ENCODE measurements around the gene AFAP1.

The AFAP1 gene

GRCh38 chr4:7829652-7830580 is 109.7 kb downstream of the AFAP1 start:
- TF ChIP-seq CTBP1 (IDR thresholded peaks at IDR 0.05; ENCODE audit: borderline replicate concordance) (no peak), SP1 (IDR thresholded peaks at IDR 0.05) (no peak), TARDBP (IDR thresholded peaks at IDR 0.05) (no peak), ELF4 (IDR thresholded peaks at IDR 0.05) (no peak), FOXM1 (IDR thresholded peaks at IDR 0.05; ENCODE audit: borderline replicate concordance) (no peak), NFRKB (IDR thresholded peaks at IDR 0.05) (no peak), SUZ12 (IDR thresholded peaks at IDR 0.05) (no peak), FOXA1 (IDR thresholded peaks at IDR 0.05) (no peak), BHLHE40 (IDR thresholded peaks at IDR 0.05; ENCODE audit: borderline replicate concordance) (no peak)
- TF ChIP-seq, protein P1, sequence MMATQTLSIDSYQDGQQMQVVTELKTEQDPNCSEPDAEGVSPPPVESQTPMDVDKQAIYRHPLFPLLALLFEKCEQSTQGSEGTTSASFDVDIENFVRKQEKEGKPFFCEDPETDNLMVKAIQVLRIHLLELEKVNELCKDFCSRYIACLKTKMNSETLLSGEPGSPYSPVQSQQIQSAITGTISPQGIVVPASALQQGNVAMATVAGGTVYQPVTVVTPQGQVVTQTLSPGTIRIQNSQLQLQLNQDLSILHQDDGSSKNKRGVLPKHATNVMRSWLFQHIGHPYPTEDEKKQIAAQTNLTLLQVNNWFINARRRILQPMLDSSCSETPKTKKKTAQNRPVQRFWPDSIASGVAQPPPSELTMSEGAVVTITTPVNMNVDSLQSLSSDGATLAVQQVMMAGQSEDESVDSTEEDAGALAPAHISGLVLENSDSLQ (IDR thresholded peaks at IDR 0.05), result no peak
- POLR2A ChIA-PET, result no interaction called here
- CTCF ChIA-PET, result interaction anchor here (0.8 to 2.0 kb wide), 3 partner anchors 14 to 1078 kb away, joined by 3 to 4 read pairs (median 3); no protein-coding TSS in a partner anchor
- DNase-seq (ENCODE audit: extremely low spot score), result no peak

DNA sequence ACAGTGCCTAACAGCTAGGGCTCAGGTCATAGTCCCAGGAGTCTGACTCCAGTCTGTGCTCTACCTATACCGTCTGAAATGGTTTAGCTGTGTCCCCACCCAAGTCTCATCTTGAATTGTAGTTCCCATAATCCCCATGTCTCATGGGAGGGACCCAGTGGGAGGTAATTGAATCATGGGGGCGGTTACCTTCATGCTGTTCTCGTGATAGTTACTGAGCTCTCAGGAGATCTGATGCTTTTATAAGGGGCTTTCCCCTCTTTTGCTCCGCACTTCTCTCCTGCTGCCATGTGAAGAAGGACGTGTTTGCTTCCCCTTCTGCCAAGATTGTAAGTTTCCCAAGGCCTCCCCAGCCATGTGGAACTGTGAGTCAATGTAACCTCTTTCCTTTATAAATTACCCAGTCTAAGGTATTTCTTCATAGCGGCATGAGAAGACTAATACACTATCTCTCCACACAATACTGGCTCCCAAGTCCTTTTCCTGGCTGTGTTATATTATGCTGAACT is 110.8 kb downstream of the AFAP1 start:
- CTCF ChIA-PET, result interaction anchor here (0.9 to 2.0 kb wide), 2 partner anchors 15 to 25 kb away, joined by 4 read pairs; no protein-coding TSS in a partner anchor

GRCh38 chr4:7828011-7828720 is 111.5 kb downstream of the AFAP1 start:
- CTCF ChIA-PET, result interaction anchor here (0.9 to 2.0 kb wide), 2 partner anchors 16 to 24 kb away, joined by 4 read pairs; no protein-coding TSS in a partner anchor

More for the DNA sequence above, 110.8 kb downstream of the AFAP1 start:
- no peak for DNase-seq (ENCODE audit: extremely low spot score)
- POLR2A ChIA-PET, result interaction anchor here (1.2 kb wide), 2 partner anchors 11 to 19 kb away, joined by 3 to 5 read pairs; no protein-coding TSS in a partner anchor
- no peak for TF ChIP-seq SP1 (IDR thresholded peaks at IDR 0.05)
- TF ChIP-seq FOXM1 (IDR thresholded peaks at IDR 0.05; ENCODE audit: borderline replicate concordance), result no peak
- TF ChIP-seq L3MBTL2 (conservative IDR thresholded peaks at IDR 0.05), result no peak
- no peak for TF ChIP-seq ELF4 (IDR thresholded peaks at IDR 0.05)
- no peak for TF ChIP-seq CTBP1 (IDR thresholded peaks at IDR 0.05; ENCODE audit: borderline replicate concordance)
- TF ChIP-seq FOXA1 (IDR thresholded peaks at IDR 0.05), result no peak
- no peak for TF ChIP-seq SUZ12 (IDR thresholded peaks at IDR 0.05)
- TF ChIP-seq ZNF384 (IDR thresholded peaks at IDR 0.05), result no peak
- no peak for TF ChIP-seq TARDBP (IDR thresholded peaks at IDR 0.05)
- TF ChIP-seq LEF1 (IDR thresholded peaks at IDR 0.05; ENCODE audit: borderline replicate concordance), result no peak
- no peak for TF ChIP-seq ARNT (IDR thresholded peaks at IDR 0.05)
- no peak for TF ChIP-seq BHLHE40 (IDR thresholded peaks at IDR 0.05; ENCODE audit: borderline replicate concordance)
- TF ChIP-seq, protein P1 (IDR thresholded peaks at IDR 0.05), result no peak
- no peak for TF ChIP-seq HDGF (IDR thresholded peaks at IDR 0.05; ENCODE audit: borderline replicate concordance)
- TF ChIP-seq NFRKB (IDR thresholded peaks at IDR 0.05), result no peak
- no peak for TF ChIP-seq FOXK2 (IDR thresholded peaks at IDR 0.05)

DNA sequence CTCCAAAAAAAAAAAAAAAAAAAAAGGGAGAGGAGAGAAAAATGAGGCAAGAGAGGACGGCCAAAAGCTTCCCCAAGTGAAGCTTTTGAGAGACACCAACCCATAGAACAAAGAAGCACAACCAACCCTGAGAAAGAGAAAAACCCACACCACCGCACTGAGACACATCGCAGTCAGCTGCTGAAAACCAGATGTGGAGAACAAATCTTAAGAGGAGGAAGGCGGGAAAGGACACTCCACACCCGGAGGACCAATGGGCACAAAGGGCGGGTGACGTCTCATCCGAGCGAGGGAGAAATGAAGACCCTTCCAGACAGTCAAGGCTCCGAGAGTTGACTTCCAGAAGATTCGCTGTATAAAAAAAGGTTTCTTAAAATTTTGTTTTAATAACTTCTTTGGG is 112.1 kb downstream of the AFAP1 start:
- ChIA-PET CTCF (interaction anchor here (0.9 to 2.0 kb wide), 2 partner anchors 17 to 25 kb away, joined by 3 to 4 read pairs; no protein-coding TSS in a partner anchor), POLR2A (no interaction called here)
- no peak for DNase-seq (ENCODE audit: extremely low spot score)
- TF ChIP-seq SP1 (IDR thresholded peaks at IDR 0.05) (no peak), SUZ12 (IDR thresholded peaks at IDR 0.05) (no peak), LEF1 (IDR thresholded peaks at IDR 0.05; ENCODE audit: borderline replicate concordance) (no peak), ELF4 (IDR thresholded peaks at IDR 0.05) (no peak), FOXK2 (IDR thresholded peaks at IDR 0.05) (no peak), FOXA1 (IDR thresholded peaks at IDR 0.05) (no peak), NFRKB (IDR thresholded peaks at IDR 0.05) (no peak), CTBP1 (IDR thresholded peaks at IDR 0.05; ENCODE audit: borderline replicate concordance) (no peak), BHLHE40 (IDR thresholded peaks at IDR 0.05; ENCODE audit: borderline replicate concordance) (no peak), ZNF384 (IDR thresholded peaks at IDR 0.05) (no peak)
- TF ChIP-seq, protein P1 (IDR thresholded peaks at IDR 0.05), result no peak

More at GRCh38 chr4:7828011-7828720, 111.5 kb downstream of the AFAP1 start:
- POLR2A ChIA-PET, result interaction anchor here (0.7 to 1.2 kb wide), 3 partner anchors 10 to 24 kb away, joined by 3 to 5 read pairs (median 3); no protein-coding TSS in a partner anchor
- TF ChIP-seq SUZ12 (IDR thresholded peaks at IDR 0.05), result no peak
- TF ChIP-seq TARDBP (IDR thresholded peaks at IDR 0.05), result no peak
- TF ChIP-seq, protein P1 (IDR thresholded peaks at IDR 0.05), result no peak
- no peak for TF ChIP-seq FOXM1 (IDR thresholded peaks at IDR 0.05; ENCODE audit: borderline replicate concordance)
- TF ChIP-seq HDGF (IDR thresholded peaks at IDR 0.05; ENCODE audit: borderline replicate concordance), result no peak
- TF ChIP-seq ARNT (IDR thresholded peaks at IDR 0.05), result no peak
- TF ChIP-seq FOXK2 (IDR thresholded peaks at IDR 0.05), result no peak
- TF ChIP-seq CTBP1 (IDR thresholded peaks at IDR 0.05; ENCODE audit: borderline replicate concordance), result no peak
- TF ChIP-seq ELF4 (IDR thresholded peaks at IDR 0.05), result no peak
- no peak for TF ChIP-seq ZNF384 (IDR thresholded peaks at IDR 0.05)
- TF ChIP-seq SP1 (IDR thresholded peaks at IDR 0.05), result no peak
- TF ChIP-seq BHLHE40 (IDR thresholded peaks at IDR 0.05; ENCODE audit: borderline replicate concordance), result no peak
- DNase-seq (ENCODE audit: extremely low spot score), result no peak
